Ishikawa (cell line): ENCODE results near the gene DNAJC15.

Experiments used
- CEBPB ChIP-seq: IDR thresholded peaks from 2 replicates; pipeline ENCODE4 v1.6.1; 2012
- CREB1 ChIP-seq: IDR thresholded peaks from 2 replicates; pipeline ENCODE4 v1.6.1; 2012; ENCODE audit warnings: low read depth
- EGR1 ChIP-seq: IDR thresholded peaks from 2 replicates; pipeline ENCODE4 v1.6.1; 2012
- EP300 ChIP-seq: IDR thresholded peaks from 2 replicates; pipeline ENCODE4 v1.6.1; 2012; ENCODE audit warnings: borderline replicate concordance
- FOXM1 ChIP-seq: IDR thresholded peaks from 2 replicates; pipeline ENCODE4 v1.6.1; 2012; ENCODE audit warnings: low read depth, borderline replicate concordance
- MAX ChIP-seq: IDR thresholded peaks from 2 replicates; pipeline ENCODE4 v1.6.1; 2012
- NFIC ChIP-seq: IDR thresholded peaks from 2 replicates; pipeline ENCODE4 v1.6.1; 2012
- RAD21 ChIP-seq: IDR thresholded peaks from 2 replicates; pipeline ENCODE4 v1.6.1; 2012; ENCODE audit warnings: low read depth
- REST ChIP-seq: IDR thresholded peaks from 2 replicates; pipeline ENCODE4 v1.6.1; 2012; ENCODE audit warnings: low read depth, mild to moderate bottlenecking
- TAF1 ChIP-seq: IDR thresholded peaks from 2 replicates; pipeline ENCODE4 v1.6.1; 2012; ENCODE audit warnings: low read depth, mild to moderate bottlenecking
- TCF12 ChIP-seq: IDR thresholded peaks from 2 replicates; pipeline ENCODE4 v1.6.1; 2012; ENCODE audit warnings: low read depth
- TEAD4 ChIP-seq: IDR thresholded peaks from 2 replicates; pipeline ENCODE4 v1.6.1; 2012
- USF1 ChIP-seq: IDR thresholded peaks from 2 replicates; pipeline ENCODE4 v1.6.1; 2012
- YY1 ChIP-seq: IDR thresholded peaks from 2 replicates; pipeline ENCODE4 v1.6.1; 2012; ENCODE audit warnings: low read depth
- ZBTB7A ChIP-seq: IDR thresholded peaks from 2 replicates; pipeline ENCODE4 v1.6.1; 2012; ENCODE audit warnings: low read depth

The DNAJC15 gene

GRCh38 chr13:43072394-43072793 is 49.0 kb downstream of the DNAJC15 start:
- no peak for TF ChIP-seq TCF12
- no peak for TF ChIP-seq REST
- TF ChIP-seq ZBTB7A: no peak
- no peak for TF ChIP-seq FOXM1
- TF ChIP-seq CEBPB: peak; percentile 91
- TF ChIP-seq CREB1: no peak
- no peak for TF ChIP-seq EGR1
- TF ChIP-seq RAD21: no peak

GRCh38 chr13:43074824-43075510 is 51.6 kb downstream of the DNAJC15 start:
- TF ChIP-seq CREB1: no peak
- TF ChIP-seq ZBTB7A: no peak
- TF ChIP-seq EGR1: no peak
- TF ChIP-seq USF1: no peak
- no peak for TF ChIP-seq TEAD4
- no peak for TF ChIP-seq RAD21
- no peak for TF ChIP-seq CEBPB
- TF ChIP-seq NFIC: no peak
- no peak for TF ChIP-seq REST
- no peak for TF ChIP-seq TCF12
- no peak for TF ChIP-seq MAX
- TF ChIP-seq TAF1: no peak
- TF ChIP-seq FOXM1: no peak
- no peak for TF ChIP-seq EP300
- TF ChIP-seq YY1: no peak

GRCh38 chr13:43077046-43077445 is 53.7 kb downstream of the DNAJC15 start:
- TF ChIP-seq CEBPB (no peak), FOXM1 (no peak), EP300 (no peak), TCF12 (no peak), TAF1 (no peak), NFIC (no peak), EGR1 (no peak), MAX (no peak), REST (no peak), TEAD4 (no peak), YY1 (no peak), USF1 (no peak), CREB1 (no peak), ZBTB7A (no peak), RAD21 (no peak)

GRCh38 chr13:43077461-43077860 is 54.1 kb downstream of the DNAJC15 start:
- no peak for TF ChIP-seq TEAD4
- no peak for TF ChIP-seq EGR1
- TF ChIP-seq NFIC: no peak
- no peak for TF ChIP-seq RAD21
- no peak for TF ChIP-seq FOXM1
- no peak for TF ChIP-seq CREB1
- TF ChIP-seq TCF12: no peak
- TF ChIP-seq TAF1: no peak
- no peak for TF ChIP-seq CEBPB
- TF ChIP-seq REST: no peak
- no peak for TF ChIP-seq ZBTB7A
- TF ChIP-seq EP300: no peak
- TF ChIP-seq USF1: no peak
- TF ChIP-seq MAX: no peak
- no peak for TF ChIP-seq YY1
